DND-41 (cell line): Measurements from ENCODE around the gene MMGT1.

Experiments
- ATAC-seq: fragments of 200-7000 bp; cut with Tn5 transposase; 3 replicates; pipeline ENCODE4 v1.9.1; 2021; ENCODE audit warnings: low read depth; ENCODE audit not compliant: insufficient read depth
- DNase-seq: peaks from one replicate; pipeline ENCODE4 v3.0.0-alpha.2; 2020
- H2AFZ ChIP-seq: 2 replicates; pipeline ENCODE4 v1.6.0; 2012; ENCODE audit warnings: low read depth, low read length
- H3K27ac ChIP-seq: 2 replicates; pipeline ENCODE4 v1.5.1; 2012; ENCODE audit warnings: low read length, inconsistent platforms
- H3K27me3 ChIP-seq: fragments of 200-600 bp; sonication (generic); 2 replicates; pipeline ENCODE4 v1.6.0; 2012; ENCODE audit warnings: low read length, mild to moderate bottlenecking, inconsistent platforms; ENCODE audit not compliant: insufficient read depth, poor library complexity
- H3K36me3 ChIP-seq: 2 replicates; pipeline ENCODE4 v1.5.1; 2012; ENCODE audit warnings: low read length, inconsistent platforms; ENCODE audit not compliant: insufficient read depth
- H3K4me1 ChIP-seq: 2 replicates; pipeline ENCODE4 v1.5.1; 2012; ENCODE audit warnings: mild to moderate bottlenecking, low read length; ENCODE audit not compliant: insufficient read depth
- H3K4me2 ChIP-seq: 2 replicates; pipeline ENCODE4 v1.6.0; 2012; ENCODE audit warnings: mild to moderate bottlenecking, moderate library complexity, low read length, inconsistent platforms; ENCODE audit not compliant: insufficient read depth
- H3K4me3 ChIP-seq, 2 experiments: fragments of 200-600 bp in 1 of 2; shearing (Covaris generic) in 1 of 2; 2 replicates each; pipeline ENCODE4 v1.5.1; 2012 to 2016; ENCODE audit warnings: inconsistent platforms in 2 of 2, low read length in 2 of 2, mild to moderate bottlenecking in 2 of 2, low read depth in 1 of 2, moderate library complexity in 1 of 2
- H3K79me2 ChIP-seq: 2 replicates; pipeline ENCODE4 v1.6.0; 2012; ENCODE audit warnings: low read length, inconsistent platforms; ENCODE audit not compliant: insufficient read depth
- H3K9ac ChIP-seq: 2 replicates; pipeline ENCODE4 v1.6.0; 2012; ENCODE audit warnings: low read depth, mild to moderate bottlenecking, inconsistent platforms, low read length, moderate library complexity
- H3K9me3 ChIP-seq: 2 replicates; pipeline ENCODE4 v1.5.1; 2012; ENCODE audit warnings: low read length, moderate library complexity, mild to moderate bottlenecking, inconsistent platforms; ENCODE audit not compliant: insufficient read depth, severe bottlenecking
- H4K20me1 ChIP-seq: 2 replicates; pipeline ENCODE4 v1.6.0; 2012; ENCODE audit warnings: low read length; ENCODE audit not compliant: insufficient read depth
- CTCF ChIP-seq: IDR thresholded peaks from 2 replicates; pipeline ENCODE4 v1.5.1; 2012; ENCODE audit warnings: borderline replicate concordance, low read length, moderate library complexity, mild to moderate bottlenecking; ENCODE audit not compliant: poor library complexity, severe bottlenecking; ENCODE audit errors: extremely low read depth
- EZH2 ChIP-seq: IDR thresholded peaks from 3 replicates; pipeline ENCODE4 v1.6.1; 2012; ENCODE audit warnings: borderline replicate concordance, low read depth, mild to moderate bottlenecking, moderate library complexity, low read length, inconsistent platforms; ENCODE audit not compliant: severe bottlenecking

The MMGT1 gene

DNA sequence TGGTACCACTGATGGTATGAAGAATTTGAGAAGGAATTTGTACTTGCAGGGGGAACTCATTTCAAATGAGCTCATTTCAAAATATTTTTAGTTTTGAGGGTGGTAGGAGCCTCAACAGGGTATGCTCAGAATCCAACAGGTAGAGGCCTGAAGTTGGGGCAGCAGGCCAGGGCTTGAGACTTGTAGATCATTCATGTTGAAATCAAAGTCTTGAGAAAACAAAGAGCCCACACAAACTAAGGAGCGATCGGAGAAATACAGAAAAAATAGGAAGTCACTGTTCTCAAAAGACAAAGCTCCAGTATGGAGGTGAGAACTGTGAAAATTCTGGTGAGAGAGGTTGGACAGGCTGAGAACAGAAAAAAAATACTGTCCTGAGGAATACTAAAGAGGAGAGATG is 10.5 kb upstream of the MMGT1 start:
- Histone ChIP-seq H3K79me2 (peaks cover 35% of the 10 kb centered on the region), H3K27ac (peak overlapping the region; percentile 83; the same call in 1 of the 2 replicates)
- no peak for ATAC-seq

DNA sequence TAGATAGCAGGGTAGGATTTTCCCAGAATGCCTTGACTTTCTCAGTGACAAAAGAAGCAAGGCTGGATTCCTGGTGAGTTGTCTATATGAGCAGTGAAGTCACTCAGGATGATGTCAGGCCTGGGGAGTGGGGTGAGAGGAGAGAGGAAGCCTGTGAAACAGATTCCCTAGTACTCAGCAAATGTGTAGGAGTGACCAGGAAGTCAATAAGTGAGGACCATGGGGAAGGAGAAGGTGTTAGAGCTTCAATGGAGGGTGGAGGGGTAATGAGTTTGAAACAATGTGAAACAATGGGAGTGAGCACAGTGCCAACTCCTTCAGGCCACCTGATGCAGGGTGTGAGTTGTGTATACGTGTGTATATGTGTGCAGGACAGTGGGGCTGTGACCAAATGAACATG is 9.1 kb upstream of the MMGT1 start:
- H3K9ac ChIP-seq, result no peak overlapping the region
- H3K27ac ChIP-seq, result no peak overlapping the region
- no peak for TF ChIP-seq CTCF
- no peak for TF ChIP-seq EZH2
- H4K20me1 ChIP-seq, result no peaks in the 10 kb centered on the region
- H3K36me3 ChIP-seq, result no peaks in the 10 kb centered on the region
- peaks cover 24% of the 10 kb centered on the region for H3K79me2 ChIP-seq
- peaks cover 40% of the 10 kb centered on the region for H3K4me1 ChIP-seq
- peak overlapping the region; percentile 39 for H2AFZ ChIP-seq
- no peak overlapping the region for H3K4me3 ChIP-seq
- ATAC-seq, result no peak
- no peaks in the 10 kb centered on the region for H3K27me3 ChIP-seq
- DNase-seq, result no peak
- H3K9me3 ChIP-seq, result no peaks in the 10 kb centered on the region
- no peak overlapping the region for H3K4me2 ChIP-seq

More for the DNA sequence above, 10.5 kb upstream of the MMGT1 start:
- Histone ChIP-seq H2AFZ (peak overlapping the region; percentile 86), H3K9me3 (no peaks in the 10 kb centered on the region), H3K27me3 (no peaks in the 10 kb centered on the region), H3K9ac (peak overlapping the region; percentile 71), H4K20me1 (no peaks in the 10 kb centered on the region), H3K4me3 (peak overlapping the region in 1 of 2 experiments; percentile 77; a peak in 2 of 4 replicates), H3K36me3 (no peaks in the 10 kb centered on the region), H3K4me1 (peaks cover 41% of the 10 kb centered on the region), H3K4me2 (peak overlapping the region; percentile 79)
- DNase-seq, result no peak
- TF ChIP-seq CTCF, result no peak
- no peak for TF ChIP-seq EZH2

DNA sequence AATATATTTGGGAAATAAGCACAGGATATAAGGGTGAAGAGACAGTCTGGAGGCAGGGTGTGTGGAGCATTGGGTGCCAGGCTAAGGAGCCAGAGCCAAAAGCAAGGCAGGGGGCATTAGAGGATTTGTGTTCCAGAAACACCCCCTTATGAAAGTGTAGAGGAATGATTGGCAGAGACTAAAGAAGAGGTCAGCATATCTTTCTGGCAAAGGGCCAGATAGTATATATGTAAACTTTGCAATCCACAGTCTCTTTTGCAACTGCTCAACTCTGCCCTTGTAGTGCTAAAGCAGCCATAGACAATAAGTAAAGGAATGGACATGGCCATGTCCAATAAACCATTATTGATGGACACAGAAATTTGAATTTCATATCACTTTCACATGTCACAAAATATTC is 7.9 kb upstream of the MMGT1 start:
- no peaks in the 10 kb centered on the region for H3K27me3 ChIP-seq
- no peak overlapping the region for H3K27ac ChIP-seq
- peaks cover 15% of the 10 kb centered on the region for H3K79me2 ChIP-seq
- H2AFZ ChIP-seq, result no peak overlapping the region
- H3K9ac ChIP-seq, result no peak overlapping the region
- no peak overlapping the region for H3K4me2 ChIP-seq
- no peak for ATAC-seq
- peaks cover 29% of the 10 kb centered on the region for H3K4me1 ChIP-seq
- H3K9me3 ChIP-seq, result no peaks in the 10 kb centered on the region
- no peak overlapping the region for H3K4me3 ChIP-seq
- H3K36me3 ChIP-seq, result no peaks in the 10 kb centered on the region
- TF ChIP-seq CTCF, result no peak
- no peak for TF ChIP-seq EZH2
- H4K20me1 ChIP-seq, result no peaks in the 10 kb centered on the region
- no peak for DNase-seq

DNA sequence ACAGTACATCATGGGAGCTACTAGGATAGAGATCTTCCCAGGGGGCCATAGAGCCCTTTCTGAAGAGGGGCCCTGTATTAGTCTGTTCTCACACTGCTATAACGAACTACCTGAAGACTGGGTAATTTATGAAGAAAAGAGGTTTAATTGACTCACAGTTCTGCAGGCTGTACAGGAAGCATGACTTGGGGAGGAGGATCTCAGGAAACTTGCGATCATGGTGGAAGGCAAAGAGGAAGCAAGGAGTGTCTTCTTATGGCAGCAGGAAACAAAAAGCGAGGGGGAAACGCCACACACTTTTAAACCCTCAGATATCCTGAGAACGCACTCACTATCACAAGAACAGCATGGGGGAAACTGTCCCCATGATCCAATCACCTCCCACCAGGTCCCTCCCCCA is 7.2 kb upstream of the MMGT1 start:
- no peak for ATAC-seq
- no peak for DNase-seq
- no peak overlapping the region for H3K4me3 ChIP-seq
- H3K4me1 ChIP-seq, result peaks cover 22% of the 10 kb centered on the region
- no peak overlapping the region for H3K27ac ChIP-seq
- TF ChIP-seq EZH2 (no peak), CTCF (no peak)
- H3K9me3 ChIP-seq, result no peaks in the 10 kb centered on the region
- no peak overlapping the region for H3K9ac ChIP-seq
- peaks cover 10% of the 10 kb centered on the region for H3K79me2 ChIP-seq
- H3K27me3 ChIP-seq, result no peaks in the 10 kb centered on the region
- no peaks in the 10 kb centered on the region for H3K36me3 ChIP-seq
- H3K4me2 ChIP-seq, result no peak overlapping the region
- no peaks in the 10 kb centered on the region for H4K20me1 ChIP-seq
- H2AFZ ChIP-seq, result no peak overlapping the region
